Body of pancreas (tissue), 4 donors: ENCODE results near the gene KRT1.

Source experiments
- POLR2A ChIP-seq, 3 donors: fragments of 450-650 bp; IDR thresholded peaks; one replicate each; pipeline ENCODE4 v1.6.1; 2016; ENCODE audit warnings: antibody characterized with exemption in 3 of 3, mild to moderate bottlenecking in 2 of 3
- TF ChIP-seq, protein P1 (sequence below), 7 experiments: fragments of 450-650 bp in 4 of 7; fragments of 200-600 bp in 3 of 7; sonication (generic) in 3 of 7; IDR thresholded peaks; one replicate each; pipeline ENCODE4 v1.5.1; 2016 to 2019; ENCODE audit warnings: antibody characterized with exemption in 7 of 7

DNA sequence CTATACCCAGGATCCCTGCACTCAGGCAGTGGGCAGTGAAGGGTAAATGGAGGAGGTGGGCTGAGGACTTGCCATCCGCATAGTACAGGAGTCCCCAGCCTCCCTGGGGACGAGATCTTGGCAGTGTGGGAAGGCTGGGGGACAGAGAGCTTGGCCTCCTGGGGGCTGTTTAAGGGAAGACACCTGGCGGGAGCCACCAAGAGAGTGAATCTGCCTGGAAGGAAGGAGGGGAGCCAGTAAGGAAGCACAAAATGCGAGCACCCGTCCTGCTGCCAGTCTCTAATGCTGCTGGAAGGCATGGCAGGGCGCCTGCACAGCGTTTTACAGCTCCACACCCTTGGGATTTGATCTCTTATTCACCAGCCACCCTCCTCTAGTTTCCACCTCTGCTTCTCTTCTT is 20.8 kb downstream of the KRT1 start:
- TF ChIP-seq POLR2A (IDR thresholded peaks at IDR 0.05), result no peak
- TF ChIP-seq, protein P1, sequence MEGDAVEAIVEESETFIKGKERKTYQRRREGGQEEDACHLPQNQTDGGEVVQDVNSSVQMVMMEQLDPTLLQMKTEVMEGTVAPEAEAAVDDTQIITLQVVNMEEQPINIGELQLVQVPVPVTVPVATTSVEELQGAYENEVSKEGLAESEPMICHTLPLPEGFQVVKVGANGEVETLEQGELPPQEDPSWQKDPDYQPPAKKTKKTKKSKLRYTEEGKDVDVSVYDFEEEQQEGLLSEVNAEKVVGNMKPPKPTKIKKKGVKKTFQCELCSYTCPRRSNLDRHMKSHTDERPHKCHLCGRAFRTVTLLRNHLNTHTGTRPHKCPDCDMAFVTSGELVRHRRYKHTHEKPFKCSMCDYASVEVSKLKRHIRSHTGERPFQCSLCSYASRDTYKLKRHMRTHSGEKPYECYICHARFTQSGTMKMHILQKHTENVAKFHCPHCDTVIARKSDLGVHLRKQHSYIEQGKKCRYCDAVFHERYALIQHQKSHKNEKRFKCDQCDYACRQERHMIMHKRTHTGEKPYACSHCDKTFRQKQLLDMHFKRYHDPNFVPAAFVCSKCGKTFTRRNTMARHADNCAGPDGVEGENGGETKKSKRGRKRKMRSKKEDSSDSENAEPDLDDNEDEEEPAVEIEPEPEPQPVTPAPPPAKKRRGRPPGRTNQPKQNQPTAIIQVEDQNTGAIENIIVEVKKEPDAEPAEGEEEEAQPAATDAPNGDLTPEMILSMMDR (IDR thresholded peaks at IDR 0.05), result no peak
